GM18858 (cell line): Measurements from ENCODE around the gene DLD.

Experiments
- ATAC-seq: cut with Tn5 transposase; IDR thresholded peaks from one replicate; pipeline ENCODE4 v1.9.1; 2021; ENCODE audit not compliant: unreplicated experiment

Gene DLD

DNA sequence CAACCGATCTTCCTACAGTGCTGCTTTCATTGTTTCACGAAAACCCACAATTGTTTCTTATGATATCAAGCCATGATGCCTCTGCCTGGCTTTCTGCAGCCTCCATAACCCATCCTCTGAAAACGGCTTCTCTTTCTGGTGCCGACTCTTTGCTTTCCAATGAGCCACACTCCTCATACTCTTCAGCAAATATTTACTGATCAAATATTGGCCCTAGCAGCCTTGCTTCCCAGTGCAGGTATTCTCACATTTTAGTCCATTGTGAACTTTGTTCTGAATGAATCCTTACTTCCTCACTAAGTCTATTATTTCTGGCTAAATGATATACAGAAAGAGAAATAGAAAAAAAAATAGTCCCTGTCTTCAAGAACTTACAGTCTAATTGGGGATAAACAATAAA, 76.4 kb downstream of the DLD start:
- ATAC-seq, result no peak

GRCh38 chr7:107968449-107968848, 77.5 kb downstream of the DLD start:
- ATAC-seq, result no peak

- ATAC-seq, result no peak
Measured at GRCh38 chr7:107969856-107970255, 78.9 kb downstream of the DLD start.
